GM19043 (cell line): ENCODE measurements around the gene SLC2A11.
"Not testable (repeated sequence)": the region's sequence is repeated elsewhere in the genome, so short reads cannot be mapped to it uniquely, and the experiment has no call there.

ENCODE experiments used
- ATAC-seq: cut with Tn5 transposase; IDR thresholded peaks from one replicate; pipeline ENCODE4 v1.9.1; 2021; ENCODE audit warnings: low read depth; ENCODE audit not compliant: unreplicated experiment

The SLC2A11 gene

GRCh38 chr22:23845265-23846080 is 12.2 kb upstream of the SLC2A11 start:
- no peak for ATAC-seq

- no peak for ATAC-seq
These were observed 11.6 kb upstream of the SLC2A11 start for GRCh38 chr22:23846081-23846469.

GRCh38 chr22:23847310-23847920 is 10.3 kb upstream of the SLC2A11 start:
- ATAC-seq: no peak

DNA sequence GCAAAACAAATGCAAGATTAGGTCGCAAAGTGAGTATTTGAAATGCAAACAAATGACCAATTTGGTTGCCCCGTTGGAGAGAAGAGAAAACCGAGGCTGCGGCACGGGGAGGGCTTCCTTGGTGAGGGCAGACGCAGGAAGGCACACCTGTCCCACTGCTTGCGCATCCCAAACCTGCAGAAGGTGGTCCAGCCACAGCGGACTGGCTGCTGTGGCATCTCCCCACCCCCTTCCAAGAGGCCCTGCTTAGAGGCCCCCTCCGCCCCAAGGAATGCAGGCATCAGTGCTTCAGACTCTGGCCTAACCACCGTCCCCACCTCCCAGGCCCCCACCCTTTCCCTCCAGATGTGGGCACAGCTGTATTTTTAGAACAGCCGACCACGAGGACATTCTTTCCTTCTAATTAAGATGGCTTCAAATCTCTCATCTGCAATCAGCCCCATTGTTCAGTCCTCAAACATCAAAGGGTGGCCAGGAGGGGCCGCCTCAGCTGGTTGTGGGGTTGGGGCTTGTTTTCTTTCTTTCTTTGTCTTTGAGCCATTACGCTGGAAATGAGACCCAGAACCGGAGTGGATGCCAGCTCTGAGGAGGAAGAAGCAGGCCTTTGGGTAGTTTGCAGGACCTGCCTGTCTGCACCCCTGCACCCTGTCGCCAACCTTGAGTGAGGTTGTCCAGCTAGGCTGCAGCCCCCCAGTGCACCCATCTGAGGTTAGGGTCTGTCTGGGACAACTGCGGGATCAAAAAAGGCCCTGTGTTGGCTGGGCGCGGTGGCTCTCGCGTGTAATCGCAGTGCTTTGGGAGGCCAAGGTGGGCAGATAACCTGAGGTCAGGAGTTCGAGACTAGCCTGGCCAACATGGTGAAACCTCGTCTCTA is 9.4 kb upstream of the SLC2A11 start:
- ATAC-seq: no peak

DNA sequence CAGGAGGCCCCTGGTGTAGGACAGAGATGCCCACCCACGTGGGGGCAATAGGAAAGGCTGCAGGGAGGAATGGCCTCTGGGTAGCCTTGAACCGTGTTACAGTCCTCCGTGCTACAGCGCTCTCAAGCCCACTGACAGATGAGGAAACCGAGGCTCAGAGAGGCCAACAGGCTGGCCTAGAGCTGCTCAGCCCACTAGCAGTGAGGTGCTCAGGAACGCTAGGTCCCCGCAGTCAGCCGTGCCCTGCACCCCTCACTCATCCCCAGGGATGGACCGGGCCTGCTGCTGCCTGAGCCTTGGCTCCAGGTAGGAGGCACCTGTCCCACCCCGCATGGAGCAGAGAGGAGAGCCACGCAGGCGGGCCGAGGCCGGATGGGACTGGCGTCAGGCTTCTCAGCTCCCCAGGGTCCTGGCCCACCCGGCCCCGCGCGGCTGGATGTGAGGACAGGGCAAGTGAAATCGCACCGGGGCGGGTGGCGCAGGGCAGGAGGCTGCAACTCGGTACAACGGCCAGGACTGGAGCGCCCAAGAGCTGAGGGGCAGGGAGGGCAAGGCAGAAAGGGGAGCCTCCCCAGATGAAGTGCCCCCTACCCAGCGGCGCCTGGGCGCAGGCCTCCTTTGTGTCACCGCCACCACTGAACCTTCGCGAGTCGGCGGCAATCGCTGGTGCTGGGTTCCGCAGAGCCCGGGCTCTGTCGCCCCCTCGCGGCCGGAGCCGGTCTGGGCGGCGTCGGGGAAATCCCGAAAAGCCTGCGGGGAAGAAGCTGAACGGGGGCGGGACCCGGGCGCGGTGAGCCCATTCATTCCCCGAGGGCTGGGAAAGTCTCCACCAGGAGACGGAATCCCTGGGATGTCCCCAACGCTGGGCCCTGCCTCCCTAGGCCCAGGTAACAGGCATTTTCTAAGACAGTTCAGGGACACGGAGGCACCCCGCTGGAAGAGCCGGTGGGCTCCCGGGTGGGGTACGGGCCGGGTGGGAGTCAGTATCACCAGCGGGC is 8.4 kb upstream of the SLC2A11 start:
- no peak for ATAC-seq

DNA sequence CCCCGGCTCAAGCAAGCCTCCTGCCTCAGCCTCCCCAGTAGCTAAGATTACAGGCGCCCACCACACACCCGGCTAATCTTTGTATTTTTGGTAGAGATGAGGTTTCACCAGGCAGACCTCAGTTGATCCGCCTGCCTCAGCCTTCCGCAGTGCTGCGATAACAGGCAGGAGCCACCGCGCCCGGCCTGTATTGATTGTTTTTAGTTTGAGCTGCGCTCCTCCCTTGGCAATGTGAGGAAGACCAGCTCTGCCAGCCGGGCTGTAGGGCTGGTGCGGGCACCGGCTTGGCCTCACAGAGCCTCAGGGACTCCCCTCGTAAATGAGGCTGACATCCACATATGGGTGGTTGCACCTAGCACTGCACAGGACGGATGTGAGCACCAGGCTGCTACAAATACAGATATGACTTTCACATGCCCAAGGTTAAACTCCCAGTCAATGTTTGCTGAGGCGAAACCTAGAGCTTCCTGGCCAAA is 7.5 kb upstream of the SLC2A11 start:
- no peak for ATAC-seq

DNA sequence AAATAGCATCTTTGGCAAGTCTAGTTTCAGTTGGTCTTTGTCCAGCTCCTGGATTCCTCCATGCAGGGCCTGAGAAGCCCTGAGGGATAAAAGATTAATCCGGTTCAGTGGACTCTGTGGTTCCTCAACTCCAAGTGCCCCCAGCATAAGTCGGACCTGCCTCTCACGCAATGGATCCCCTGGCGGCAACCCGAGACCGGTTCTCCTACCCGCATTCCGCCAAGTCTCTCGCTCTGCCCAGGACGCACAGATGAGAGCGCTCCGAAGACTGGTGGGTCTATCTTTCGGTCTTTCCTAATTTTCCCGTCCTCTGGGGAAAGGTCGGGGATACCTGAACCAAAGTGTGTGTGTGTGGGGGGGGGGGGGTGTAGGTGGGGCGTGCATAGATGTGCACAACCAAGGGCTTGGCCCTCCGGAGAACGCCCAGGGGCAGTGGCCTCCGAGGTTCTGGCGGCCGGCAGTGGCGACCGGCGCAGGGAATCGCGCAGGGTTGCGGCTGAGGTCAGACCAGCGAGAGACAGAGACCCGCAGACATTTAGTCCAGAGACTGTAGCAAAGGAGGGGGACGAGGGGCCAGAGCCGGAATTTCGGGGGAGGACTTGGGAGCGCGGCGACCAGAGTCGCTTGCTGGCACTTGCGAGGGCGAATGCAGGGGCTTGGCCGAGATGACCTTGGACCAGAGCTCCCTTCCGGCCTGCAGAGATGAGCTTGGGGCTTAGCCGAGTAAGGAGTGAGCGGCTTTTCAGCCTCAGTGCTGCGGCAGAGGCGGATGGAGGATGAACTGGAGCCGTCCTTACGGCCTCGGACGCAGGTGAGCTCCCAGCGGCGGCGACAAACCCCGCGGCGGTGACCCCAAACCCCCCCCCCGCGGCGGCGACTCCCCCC is 712 bp upstream of the SLC2A11 start:
- peak; percentile 31 for ATAC-seq

- ATAC-seq: no peak
These were observed 775 bp downstream of the SLC2A11 start for GRCh38 chr22:23858484-23858815.

DNA sequence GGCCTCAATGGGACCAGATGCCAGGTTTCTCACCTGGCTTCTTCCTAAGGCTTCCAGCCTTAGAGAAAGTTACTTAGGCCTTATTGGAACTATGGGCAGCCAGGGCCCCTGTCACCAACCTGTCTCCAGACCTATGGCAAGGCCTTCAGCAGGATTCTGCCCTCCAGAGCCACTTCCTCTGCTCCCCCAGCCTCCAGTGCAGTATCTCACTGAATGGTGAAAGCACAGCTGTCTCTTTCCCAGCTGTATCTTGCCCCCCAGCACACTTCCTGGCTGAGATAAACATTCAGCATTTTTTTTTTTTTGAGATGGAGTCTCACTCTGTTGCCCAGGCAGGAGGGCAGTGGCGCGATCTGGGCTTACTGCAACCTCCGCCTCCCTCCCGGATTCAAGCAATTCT is 1.5 kb downstream of the SLC2A11 start:
- ATAC-seq: no peak

GRCh38 chr22:23860187-23860586 is 2.5 kb downstream of the SLC2A11 start:
- ATAC-seq: not testable (repeated sequence)

- ATAC-seq: no peak
These were observed 4.4 kb downstream of the SLC2A11 start for GRCh38 chr22:23862103-23862502.

- not testable (repeated sequence) for ATAC-seq
These were observed 7.0 kb downstream of the SLC2A11 start for GRCh38 chr22:23864499-23865154.

DNA sequence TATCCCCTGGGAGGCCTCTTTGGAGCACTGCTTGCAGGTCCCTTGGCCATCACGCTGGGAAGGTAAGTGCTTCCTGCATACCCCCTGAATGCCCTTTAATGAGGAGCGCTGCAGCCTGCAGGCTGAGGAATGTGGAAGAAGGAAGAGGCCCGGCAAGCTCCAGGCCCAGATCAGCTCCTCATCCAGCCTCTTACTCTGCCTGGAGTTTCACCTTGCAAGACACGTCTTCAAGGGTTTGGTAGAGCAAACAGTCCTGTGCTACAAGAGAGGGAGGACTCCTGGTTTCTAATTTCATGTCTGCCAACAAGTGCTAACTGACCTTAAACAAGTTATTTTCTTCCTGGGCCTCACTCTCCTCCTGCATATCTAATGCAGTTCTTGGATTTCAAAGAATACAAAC is 10.9 kb downstream of the SLC2A11 start:
- no peak for ATAC-seq

DNA sequence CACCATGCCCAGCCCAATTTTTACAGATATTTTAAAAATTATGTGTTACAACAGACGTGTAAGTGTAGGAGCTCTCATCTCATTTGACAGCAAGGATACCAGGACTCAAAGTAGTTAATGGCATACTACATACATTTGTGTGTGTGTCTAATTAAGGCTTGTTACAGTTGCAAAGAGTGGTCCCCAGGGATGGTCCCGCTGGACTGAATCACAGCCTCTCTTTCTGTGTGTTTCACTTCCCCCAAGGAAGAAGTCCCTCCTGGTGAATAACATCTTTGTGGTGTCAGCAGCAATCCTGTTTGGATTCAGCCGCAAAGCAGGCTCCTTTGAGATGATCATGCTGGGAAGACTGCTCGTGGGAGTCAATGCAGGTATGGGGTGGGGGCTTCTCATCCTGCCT is 17.2 kb downstream of the SLC2A11 start:
- ATAC-seq: no peak

DNA sequence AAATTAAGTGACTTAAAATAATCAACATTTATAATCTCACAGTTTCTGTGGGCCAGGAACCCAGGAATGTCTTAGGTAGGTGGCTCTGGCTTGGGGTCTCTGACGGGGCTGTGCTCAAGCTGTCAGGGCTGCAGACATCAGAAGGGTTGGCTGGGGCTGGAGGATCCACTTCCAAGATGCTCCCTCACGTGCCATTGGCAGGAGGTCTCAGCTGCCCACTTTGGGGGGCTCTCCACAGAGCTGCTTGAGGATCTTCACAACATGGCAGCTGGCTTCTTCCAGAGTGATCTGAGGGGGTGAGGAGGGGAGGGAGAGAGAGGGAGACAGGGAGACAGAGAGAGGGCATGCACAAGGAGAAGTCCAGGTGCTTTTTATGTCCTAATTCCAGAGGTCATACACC is 18.1 kb downstream of the SLC2A11 start:
- no peak for ATAC-seq

DNA sequence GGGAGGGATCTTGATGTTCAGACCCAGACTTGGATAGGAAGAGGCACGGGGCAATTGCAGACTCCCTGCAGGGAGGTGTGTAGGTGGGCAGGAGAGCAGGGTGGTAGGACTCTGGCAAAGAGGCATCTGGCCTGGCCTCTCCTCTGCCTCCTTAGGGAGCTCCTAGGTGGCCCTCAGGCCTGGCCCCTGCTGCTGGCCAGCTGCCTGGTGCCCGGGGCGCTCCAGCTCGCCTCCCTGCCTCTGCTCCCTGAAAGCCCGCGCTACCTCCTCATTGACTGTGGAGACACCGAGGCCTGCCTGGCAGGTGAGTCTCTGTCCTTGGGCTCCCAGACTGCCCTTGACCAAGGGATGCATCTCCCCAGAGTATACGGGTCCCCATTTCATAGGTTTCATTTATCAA is 19.9 kb downstream of the SLC2A11 start:
- ATAC-seq: no peak

DNA sequence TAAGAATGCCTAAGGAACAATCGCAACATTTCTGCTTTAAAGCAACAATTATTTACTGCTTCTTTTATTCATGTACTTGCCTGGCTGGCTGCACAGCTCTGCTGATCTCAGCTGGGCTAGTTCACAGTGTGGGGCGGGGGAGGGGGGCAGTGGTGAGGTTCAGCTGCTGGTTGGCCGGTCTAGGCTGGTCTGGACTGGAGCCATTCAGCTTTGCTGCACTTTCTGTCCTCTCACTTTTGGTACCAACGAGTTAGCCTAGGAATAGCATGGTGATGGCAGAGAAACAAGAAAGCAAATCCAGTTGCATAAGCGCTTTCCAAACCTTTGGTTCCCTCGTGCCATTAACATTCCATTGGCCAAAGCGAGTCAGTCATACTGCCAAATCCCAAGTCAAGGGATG is 20.5 kb downstream of the SLC2A11 start:
- no peak for ATAC-seq

DNA sequence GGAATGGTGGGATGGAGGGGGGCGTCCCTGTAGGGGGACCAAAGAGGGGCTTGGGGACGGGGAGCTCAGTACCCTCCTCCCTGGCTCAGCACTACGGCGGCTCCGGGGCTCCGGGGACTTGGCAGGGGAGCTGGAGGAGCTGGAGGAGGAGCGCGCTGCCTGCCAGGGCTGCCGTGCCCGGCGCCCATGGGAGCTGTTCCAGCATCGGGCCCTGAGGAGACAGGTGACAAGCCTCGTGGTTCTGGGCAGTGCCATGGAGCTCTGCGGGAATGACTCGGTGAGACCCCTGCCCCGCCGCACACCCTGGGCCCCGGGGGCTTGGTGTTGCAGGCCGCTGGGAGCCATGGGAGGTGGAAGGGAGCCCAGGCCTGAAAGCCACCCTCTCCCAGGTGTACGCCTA is 24.7 kb downstream of the SLC2A11 start:
- ATAC-seq: no peak

DNA sequence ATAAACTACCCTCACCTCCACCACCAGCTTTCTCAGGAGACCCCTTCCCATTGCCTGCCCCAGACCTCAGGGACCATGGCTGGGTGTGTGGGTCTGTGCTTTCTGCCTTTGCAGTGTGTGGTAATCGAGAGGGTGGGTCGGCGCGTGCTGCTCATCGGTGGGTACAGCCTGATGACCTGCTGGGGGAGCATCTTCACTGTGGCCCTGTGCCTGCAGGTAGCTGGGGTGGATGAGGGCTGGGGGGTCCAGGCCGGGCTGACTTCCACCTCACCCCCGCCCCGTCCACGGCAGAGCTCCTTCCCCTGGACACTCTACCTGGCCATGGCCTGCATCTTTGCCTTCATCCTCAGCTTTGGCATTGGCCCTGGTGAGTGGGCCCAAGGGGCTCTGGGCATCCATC is 26.0 kb downstream of the SLC2A11 start:
- ATAC-seq: no peak
